Activated CD4-positive, alpha-beta memory T cell treated with anti-CD3 and anti-CD28 coated beads, Interleukin-2, amount 10 ng/mL, durations not matched to agents 7 days and 5 days (primary cell): ENCODE measurements around the gene GAS7. TPM values are rescaled to one million over a fixed set of nuclear protein-coding genes. Genes with fewer than 3 reads are reported as not detected.

Source experiments
- CTCF ChIA-PET: fragments of 350-600 bp; sonication (Branson Sonifier 250); formaldehyde crosslinking; loops from one replicate; lab custom pipeline; 2021; ENCODE audit warnings: antibody characterized with exemption, inconsistent platforms; lab: Charles Lee
- POLR2A ChIA-PET: fragments of 350-600 bp; sonication (Branson Sonifier 250); formaldehyde crosslinking; loops from one replicate; lab custom pipeline; 2021; ENCODE audit warnings: antibody characterized with exemption; lab: Charles Lee
- DNase-seq: peaks from one replicate; pipeline ENCODE4 v3.0.0-alpha.2; 2020
- H3K27ac Mint-ChIP-seq: one replicate; pipeline ENCODE4 v1.8.0; 2021; ENCODE audit warnings: mild to moderate bottlenecking, mixed read lengths
- H3K27me3 Mint-ChIP-seq: one replicate; pipeline ENCODE4 v1.8.0; 2021; ENCODE audit warnings: mixed read lengths
- H3K36me3 Mint-ChIP-seq: one replicate; pipeline ENCODE4 v1.8.0; 2021; ENCODE audit warnings: low read depth, mixed read lengths
- H3K4me1 Mint-ChIP-seq: one replicate; pipeline ENCODE4 v1.8.0; 2021; ENCODE audit warnings: mixed read lengths
- H3K4me3 Mint-ChIP-seq: one replicate; pipeline ENCODE4 v1.8.0; 2021; ENCODE audit warnings: mild to moderate bottlenecking, mixed read lengths
- H3K9me3 Mint-ChIP-seq: one replicate; pipeline ENCODE4 v1.8.0; 2021; ENCODE audit warnings: mixed read lengths
- total RNA-seq, 2 experiments: library from RNA; stranded (reverse); gene quantifications; one replicate each; pipeline ENCODE4 v1.2.3, GENCODE V29; 2021

GAS7 gene
- total RNA-seq, 2 experiments from 2014 or later = 0.23 to 0.35 TPM

DNA sequence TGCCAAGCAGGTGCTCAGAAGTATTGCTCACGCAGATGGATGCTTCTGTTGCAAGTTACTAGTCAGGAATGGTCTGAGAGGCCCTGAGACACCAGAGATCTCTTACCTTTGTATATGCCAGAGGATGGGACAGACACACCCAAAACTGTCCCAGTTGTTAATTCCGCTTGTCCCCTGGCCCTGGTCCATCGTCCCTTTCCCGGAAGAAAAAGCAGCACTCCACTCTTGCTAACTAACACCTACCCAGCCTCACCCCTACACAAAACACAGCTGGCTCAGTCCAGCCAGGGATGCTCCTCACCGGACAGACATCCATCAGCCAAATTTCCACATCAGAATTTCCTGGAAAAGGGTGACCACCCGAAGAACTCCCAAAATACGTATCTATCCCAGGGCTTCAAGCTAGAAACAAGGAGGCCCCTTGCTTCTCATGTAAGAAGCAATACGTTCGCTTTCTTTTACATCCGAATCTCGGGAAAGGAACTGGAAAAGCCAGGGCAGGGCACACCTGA lies 2.0 kb downstream of the GAS7 start:
- peaks cover 29% of the 10 kb centered on the region for H3K27me3 Mint-ChIP-seq
- peaks cover 16% of the 10 kb centered on the region for H3K9me3 Mint-ChIP-seq
- ChIA-PET CTCF (no interaction called here), POLR2A (no interaction called here)
- no peak for DNase-seq
- no peak overlapping the region for H3K4me3 Mint-ChIP-seq
- H3K27ac Mint-ChIP-seq = no peak overlapping the region
- H3K36me3 Mint-ChIP-seq = peaks cover 11% of the 10 kb centered on the region
- H3K4me1 Mint-ChIP-seq = peaks cover 7% of the 10 kb centered on the region

DNA sequence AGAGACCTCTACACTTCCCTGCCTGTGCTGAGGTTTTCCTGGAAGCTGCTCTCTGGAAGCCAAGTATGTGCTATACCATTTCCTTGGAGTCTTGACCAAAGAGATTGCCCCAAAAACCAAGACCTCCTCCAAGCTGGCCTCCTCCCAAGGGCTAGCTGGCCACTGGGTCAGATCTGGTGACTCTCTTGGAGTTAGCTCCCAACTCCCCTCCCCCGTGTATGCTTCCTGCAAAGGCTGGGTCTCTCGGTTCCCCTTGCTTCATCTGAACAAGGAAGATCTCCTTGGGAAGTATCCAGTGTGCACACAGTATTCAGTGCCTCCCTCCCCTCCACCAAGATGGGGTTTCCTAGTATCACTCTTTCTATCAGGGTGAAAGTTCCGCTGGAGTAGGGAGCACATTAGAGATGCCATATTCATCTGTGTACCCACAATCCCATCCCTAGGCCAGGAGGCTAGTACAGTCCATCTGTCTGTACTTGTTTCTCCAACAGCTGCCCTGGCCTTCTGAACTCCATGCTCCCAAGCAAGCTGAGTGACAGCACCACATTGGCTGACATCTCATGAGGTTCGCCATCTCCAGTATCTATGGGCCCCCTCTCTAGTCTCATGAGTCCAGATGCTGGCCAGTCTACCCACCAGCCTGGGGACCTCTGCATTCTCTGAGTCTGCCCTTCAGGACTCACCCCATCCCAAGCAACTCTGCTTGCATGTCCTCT lies 3.2 kb downstream of the GAS7 start:
- H3K36me3 Mint-ChIP-seq = peaks cover 11% of the 10 kb centered on the region
- H3K4me1 Mint-ChIP-seq = peaks cover 7% of the 10 kb centered on the region
- H3K27me3 Mint-ChIP-seq = peaks cover 22% of the 10 kb centered on the region
- CTCF ChIA-PET = no interaction called here
- no peak overlapping the region for H3K27ac Mint-ChIP-seq
- no peak overlapping the region for H3K4me3 Mint-ChIP-seq
- no peak for DNase-seq
- POLR2A ChIA-PET = no interaction called here
- peaks cover 16% of the 10 kb centered on the region for H3K9me3 Mint-ChIP-seq

- H3K9me3 Mint-ChIP-seq = peaks cover 14% of the 10 kb centered on the region
- H3K27me3 Mint-ChIP-seq = peaks cover 13% of the 10 kb centered on the region
- no peaks in the 10 kb centered on the region for H3K4me1 Mint-ChIP-seq
- H3K4me3 Mint-ChIP-seq = no peak overlapping the region
- ChIA-PET CTCF (no interaction called here), POLR2A (no interaction called here)
- peaks cover 8% of the 10 kb centered on the region for H3K36me3 Mint-ChIP-seq
- DNase-seq = no peak
- no peak overlapping the region for H3K27ac Mint-ChIP-seq
These were observed 4.8 kb downstream of the GAS7 start for GRCh38 chr17:10193632-10194031.

DNA sequence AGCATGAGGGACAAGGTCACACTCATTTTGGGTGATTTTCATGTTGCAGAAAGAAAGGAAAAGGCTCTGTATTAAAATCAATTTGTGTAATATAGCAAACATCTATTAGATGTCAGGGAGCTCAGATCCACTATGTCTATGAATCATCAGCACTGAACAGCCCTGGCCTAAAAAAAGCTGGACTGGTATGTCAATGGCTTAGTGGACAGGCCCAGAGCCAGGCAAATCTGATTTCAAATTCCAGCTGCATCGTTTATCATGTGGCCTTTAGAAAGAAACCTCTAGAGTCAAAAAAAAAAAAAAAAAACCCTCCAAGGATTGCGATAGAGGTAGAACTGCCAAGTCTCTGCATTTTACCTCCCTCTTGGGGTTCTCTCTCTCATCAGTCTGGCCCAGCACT lies 5.4 kb downstream of the GAS7 start:
- peaks cover 13% of the 10 kb centered on the region for H3K27me3 Mint-ChIP-seq
- peaks cover 8% of the 10 kb centered on the region for H3K36me3 Mint-ChIP-seq
- no peak overlapping the region for H3K4me3 Mint-ChIP-seq
- H3K4me1 Mint-ChIP-seq = no peaks in the 10 kb centered on the region
- ChIA-PET CTCF (interaction anchor here (0.7 kb wide), 1 partner anchor 8 kb away, joined by 5 read pairs; no protein-coding TSS in a partner anchor), POLR2A (no interaction called here)
- no peak for DNase-seq
- no peak overlapping the region for H3K27ac Mint-ChIP-seq
- H3K9me3 Mint-ChIP-seq = peaks cover 14% of the 10 kb centered on the region

GRCh38 chr17:10192461-10192860 lies 5.9 kb downstream of the GAS7 start:
- H3K27ac Mint-ChIP-seq = no peak overlapping the region
- peaks cover 8% of the 10 kb centered on the region for H3K36me3 Mint-ChIP-seq
- H3K9me3 Mint-ChIP-seq = peaks cover 14% of the 10 kb centered on the region
- H3K4me1 Mint-ChIP-seq = no peaks in the 10 kb centered on the region
- CTCF ChIA-PET = interaction anchor here (0.7 kb wide), 1 partner anchor 7 kb away, joined by 5 read pairs; no protein-coding TSS in a partner anchor
- no peak for DNase-seq
- H3K4me3 Mint-ChIP-seq = no peak overlapping the region
- POLR2A ChIA-PET = no interaction called here
- H3K27me3 Mint-ChIP-seq = peaks cover 13% of the 10 kb centered on the region

- ChIA-PET POLR2A (no interaction called here), CTCF (no interaction called here)
- H3K9me3 Mint-ChIP-seq = no peaks in the 10 kb centered on the region
- H3K27ac Mint-ChIP-seq = no peak overlapping the region
- DNase-seq = no peak
- H3K4me3 Mint-ChIP-seq = no peak overlapping the region
- H3K27me3 Mint-ChIP-seq = no peaks in the 10 kb centered on the region
- no peaks in the 10 kb centered on the region for H3K4me1 Mint-ChIP-seq
- H3K36me3 Mint-ChIP-seq = no peaks in the 10 kb centered on the region
These were observed 10.9 kb downstream of the GAS7 start for GRCh38 chr17:10187456-10187855.

DNA sequence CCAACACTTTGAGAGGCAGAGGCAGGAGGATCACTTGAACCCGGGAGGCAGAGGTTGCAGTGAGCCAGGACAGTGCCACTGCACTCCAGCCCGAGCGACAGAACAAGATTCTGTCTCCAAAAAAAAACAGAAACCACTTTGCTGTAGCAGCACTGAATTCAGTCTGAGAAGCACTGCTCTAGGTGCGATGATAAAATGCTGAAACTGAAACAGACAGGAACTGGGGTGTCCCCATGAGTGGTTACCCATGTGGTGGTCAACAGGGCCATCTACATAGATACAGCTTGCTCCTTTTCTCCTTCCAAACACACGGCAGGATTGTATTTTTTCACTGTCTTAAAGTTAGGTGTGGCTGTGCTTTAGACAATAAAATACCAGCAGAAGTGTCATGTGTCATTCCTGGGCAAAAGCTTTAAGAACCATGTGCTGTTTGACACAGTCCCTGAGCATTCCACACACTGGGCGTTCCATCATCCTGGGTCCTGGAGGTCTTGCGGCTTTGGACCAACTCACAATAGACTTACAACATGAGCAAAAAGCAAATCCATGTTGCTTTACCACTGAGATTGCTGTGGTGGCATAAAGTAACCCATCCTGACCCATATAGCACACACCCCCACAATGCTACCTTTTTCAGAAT lies 11.5 kb downstream of the GAS7 start:
- DNase-seq = no peak
- Mint-ChIP-seq H3K4me3 (no peak overlapping the region), H3K9me3 (no peaks in the 10 kb centered on the region)

GRCh38 chr17:10183931-10184930 lies 14.2 kb downstream of the GAS7 start:
- H3K27me3 Mint-ChIP-seq = no peaks in the 10 kb centered on the region
- no peaks in the 10 kb centered on the region for H3K4me1 Mint-ChIP-seq
- CTCF ChIA-PET = no interaction called here
- H3K36me3 Mint-ChIP-seq = no peaks in the 10 kb centered on the region
- no peak overlapping the region for H3K4me3 Mint-ChIP-seq
- no peak overlapping the region for H3K27ac Mint-ChIP-seq
- DNase-seq = no peak
- H3K9me3 Mint-ChIP-seq = no peaks in the 10 kb centered on the region
- POLR2A ChIA-PET = no interaction called here

More for the DNA sequence above, 11.5 kb downstream of the GAS7 start:
- H3K27ac Mint-ChIP-seq = no peak overlapping the region
- ChIA-PET POLR2A (no interaction called here), CTCF (no interaction called here)
- H3K4me1 Mint-ChIP-seq = no peaks in the 10 kb centered on the region
- H3K36me3 Mint-ChIP-seq = no peaks in the 10 kb centered on the region
- no peaks in the 10 kb centered on the region for H3K27me3 Mint-ChIP-seq

- Mint-ChIP-seq H3K27me3 (no peaks in the 10 kb centered on the region), H3K36me3 (no peaks in the 10 kb centered on the region), H3K4me1 (no peaks in the 10 kb centered on the region), H3K27ac (no peak overlapping the region), H3K4me3 (no peak overlapping the region), H3K9me3 (no peaks in the 10 kb centered on the region)
- no peak for DNase-seq
- ChIA-PET CTCF (no interaction called here), POLR2A (no interaction called here)
These were observed 15.6 kb downstream of the GAS7 start for GRCh38 chr17:10182785-10183184.

- H3K9me3 Mint-ChIP-seq = peaks cover 3% of the 10 kb centered on the region
- ChIA-PET CTCF (no interaction called here), POLR2A (no interaction called here)
- H3K4me1 Mint-ChIP-seq = no peaks in the 10 kb centered on the region
- no peak for DNase-seq
- H3K4me3 Mint-ChIP-seq = no peak overlapping the region
- H3K36me3 Mint-ChIP-seq = no peaks in the 10 kb centered on the region
- H3K27me3 Mint-ChIP-seq = no peaks in the 10 kb centered on the region
- H3K27ac Mint-ChIP-seq = no peak overlapping the region
These were observed 19.9 kb downstream of the GAS7 start for GRCh38 chr17:10178506-10178991.

GRCh38 chr17:10177913-10178505 lies 20.4 kb downstream of the GAS7 start:
- Mint-ChIP-seq H3K27me3 (no peaks in the 10 kb centered on the region), H3K4me1 (no peaks in the 10 kb centered on the region), H3K4me3 (no peak overlapping the region), H3K9me3 (peaks cover 5% of the 10 kb centered on the region), H3K36me3 (no peaks in the 10 kb centered on the region), H3K27ac (no peak overlapping the region)
- DNase-seq = no peak
- CTCF ChIA-PET = no interaction called here
- POLR2A ChIA-PET = no interaction called here

DNA sequence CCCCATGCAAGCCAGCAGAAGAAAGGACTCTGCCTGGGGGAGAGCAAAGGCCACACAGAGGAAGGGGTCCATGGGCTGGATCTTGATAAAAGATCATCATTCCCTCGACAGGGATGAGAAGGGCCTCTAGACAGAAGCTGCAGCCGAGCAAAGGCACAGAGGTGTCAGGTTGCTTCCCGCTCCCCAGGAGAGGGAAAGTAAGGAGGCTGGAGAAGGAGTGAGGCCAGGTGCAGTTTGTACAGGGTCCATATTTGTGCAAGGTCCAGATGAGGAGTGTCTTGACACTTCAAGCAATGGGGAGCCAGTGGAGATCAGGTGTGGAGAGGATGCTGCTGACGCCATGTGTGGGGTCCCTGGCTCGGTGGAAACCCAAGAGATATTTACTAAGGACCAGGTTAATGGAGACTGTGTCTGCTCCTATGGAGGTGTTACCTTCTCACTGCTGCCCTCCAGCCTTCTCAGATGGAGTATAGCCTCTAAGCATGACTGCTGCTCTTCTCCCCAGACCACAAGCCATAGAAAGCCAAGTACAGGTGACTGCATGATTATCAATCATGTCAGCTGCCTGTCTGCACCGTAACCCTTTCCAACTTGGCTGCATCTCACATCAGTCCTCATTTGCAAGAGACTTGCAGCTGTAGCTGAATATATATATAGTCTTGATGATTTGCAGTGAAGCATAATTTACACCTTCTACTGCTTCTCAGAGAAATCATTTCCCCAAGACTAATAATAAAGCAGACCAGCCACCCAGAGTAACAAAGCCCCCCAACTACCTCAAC lies 21.1 kb downstream of the GAS7 start:
- Mint-ChIP-seq H3K9me3 (peaks cover 9% of the 10 kb centered on the region), H3K36me3 (no peaks in the 10 kb centered on the region), H3K4me3 (no peak overlapping the region), H3K27me3 (no peaks in the 10 kb centered on the region), H3K4me1 (peaks cover under 1% of the 10 kb centered on the region), H3K27ac (no peak overlapping the region)
- no peak for DNase-seq
- POLR2A ChIA-PET = no interaction called here
- CTCF ChIA-PET = no interaction called here
